Hepatocyte (in vitro differentiated cells): ENCODE measurements around the gene TNF.

Source experiments
- CTCF ChIP-seq: fragments of 200-600 bp; sonication (generic); IDR thresholded peaks from 2 replicates; pipeline ENCODE4 v1.5.1; 2016; ENCODE audit warnings: antibody characterized with exemption, mild to moderate bottlenecking; ENCODE audit not compliant: poor library complexity
- EZH2 ChIP-seq: fragments of 200-600 bp; sonication (generic); IDR thresholded peaks from 2 replicates; pipeline ENCODE4 v1.6.1; 2016; ENCODE audit warnings: antibody characterized with exemption, mild to moderate bottlenecking, borderline replicate concordance

GRCh38 chr6:31588871-31589650 is 13.7 kb downstream of the TNF start:
- TF ChIP-seq CTCF (no peak), EZH2 (no peak)
